Activated CD8-positive, alpha-beta memory T cell treated with anti-CD3 and anti-CD28 coated beads for 4 hours (primary cell): ENCODE data around the gene COL4A1.

Experiments used
- DNase-seq, 2 donors: peaks; one replicate each; pipeline ENCODE4 v3.0.0-alpha.2; 2020; ENCODE audit warnings: low read depth in 2 of 2

The COL4A1 gene

DNA sequence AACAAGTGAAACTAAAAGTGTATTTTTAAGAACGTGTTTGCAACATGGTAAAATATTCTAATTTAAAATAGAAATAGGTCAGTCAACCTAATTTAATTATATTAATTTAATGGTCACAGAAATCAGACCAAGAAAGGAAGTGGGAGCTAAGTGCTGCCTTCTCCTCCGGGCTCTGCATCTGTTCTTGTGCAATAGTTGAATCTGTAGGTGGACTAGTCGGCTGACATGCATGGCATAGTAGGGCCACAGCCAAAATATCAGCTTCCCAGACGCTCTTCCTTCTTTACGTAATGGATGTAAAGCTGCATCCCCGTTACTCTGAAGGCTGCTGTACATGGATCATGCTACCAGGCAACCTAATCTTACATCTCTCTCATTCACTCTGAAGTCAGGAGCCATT lies 47.3 kb downstream of the COL4A1 start:
- no peak for DNase-seq

DNA sequence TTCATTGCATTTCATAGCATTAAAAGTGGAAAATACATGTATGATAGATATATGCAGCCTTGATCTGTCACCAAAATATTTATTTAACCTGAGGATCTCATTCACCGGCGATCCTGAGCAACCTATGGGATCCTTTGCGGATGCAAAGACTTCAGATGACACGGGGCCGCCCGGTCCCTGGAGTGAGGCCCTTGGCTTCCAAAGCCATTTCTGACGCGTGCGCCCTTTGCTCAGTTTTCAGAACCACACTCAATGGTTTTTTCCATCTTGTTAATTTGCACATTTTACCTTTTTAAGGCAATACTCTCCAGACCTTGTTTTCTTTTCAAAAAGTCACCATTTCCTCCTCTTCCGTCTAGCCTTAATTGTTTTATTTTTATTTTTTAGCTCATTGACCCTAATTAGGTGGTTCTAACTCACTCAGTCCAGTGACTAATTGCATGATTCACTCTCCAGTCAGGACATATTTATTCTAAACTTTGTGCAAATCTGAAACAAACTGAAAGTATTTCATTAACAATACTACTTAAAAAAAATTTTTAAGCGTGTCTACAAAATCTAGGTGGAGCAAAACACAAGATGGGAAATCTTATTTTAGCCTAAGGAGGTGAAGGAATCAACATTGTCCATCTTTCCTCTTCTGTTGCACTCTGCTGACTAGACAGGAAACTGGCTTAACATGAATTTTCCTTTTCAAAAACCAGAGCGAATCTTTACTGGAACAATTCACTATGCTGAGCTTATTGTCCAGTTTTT lies 47.9 kb downstream of the COL4A1 start:
- no peak for DNase-seq

DNA sequence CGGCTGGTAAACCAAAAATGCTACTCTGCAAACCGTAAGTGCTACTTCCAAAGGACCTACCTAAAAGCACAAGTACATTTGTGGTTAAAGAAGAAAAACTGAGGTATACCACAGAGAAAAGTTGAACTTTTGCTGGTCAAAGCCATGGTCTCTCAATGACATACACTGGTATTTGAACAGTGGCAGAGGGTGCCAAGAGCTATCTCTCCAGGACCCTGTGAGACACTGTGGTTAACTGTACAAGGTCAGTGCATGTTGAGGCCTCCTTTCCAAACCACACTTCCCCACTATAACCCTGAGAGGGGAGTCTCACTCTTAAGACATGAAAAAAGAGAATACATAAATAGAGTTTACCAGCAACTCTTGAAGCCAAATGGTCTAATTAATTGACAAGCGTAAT lies 49.5 kb downstream of the COL4A1 start:
- DNase-seq = no peak

DNA sequence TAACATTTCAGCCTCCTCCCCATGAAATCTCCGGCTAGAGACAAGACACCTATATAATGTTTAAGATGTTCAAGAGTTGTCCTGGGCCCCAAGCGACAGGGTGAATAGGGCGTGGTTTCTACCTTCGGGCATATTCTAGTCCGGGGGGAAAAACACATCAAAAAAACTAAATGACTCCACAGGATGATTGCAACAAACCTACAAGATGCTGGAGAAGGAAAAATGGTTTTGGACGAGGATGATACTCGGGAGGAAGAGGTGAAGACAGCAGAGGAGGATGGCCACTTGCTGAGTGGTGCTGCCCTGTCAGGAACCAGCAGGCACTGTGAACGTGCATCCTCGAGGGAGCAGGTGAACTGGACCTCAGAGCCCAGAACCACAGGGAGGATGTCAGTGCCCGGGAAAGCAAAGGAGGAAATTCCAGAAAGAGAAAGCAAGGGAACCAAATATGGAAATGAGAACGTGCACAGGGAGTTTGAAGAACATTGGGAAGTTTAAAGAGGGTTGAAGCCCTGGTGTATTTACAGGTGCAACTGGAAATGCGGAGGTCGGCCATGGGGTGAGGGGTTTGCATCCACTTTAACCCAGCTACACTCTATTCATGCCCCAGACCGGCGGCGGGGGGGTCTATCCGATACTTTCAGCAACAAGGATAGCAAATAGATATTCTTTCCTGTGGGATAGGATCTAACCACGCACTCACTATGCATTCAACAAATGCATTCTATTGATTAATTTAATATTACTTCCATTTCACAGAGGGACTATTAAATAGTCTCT lies 50.6 kb downstream of the COL4A1 start:
- DNase-seq = no peak

DNA sequence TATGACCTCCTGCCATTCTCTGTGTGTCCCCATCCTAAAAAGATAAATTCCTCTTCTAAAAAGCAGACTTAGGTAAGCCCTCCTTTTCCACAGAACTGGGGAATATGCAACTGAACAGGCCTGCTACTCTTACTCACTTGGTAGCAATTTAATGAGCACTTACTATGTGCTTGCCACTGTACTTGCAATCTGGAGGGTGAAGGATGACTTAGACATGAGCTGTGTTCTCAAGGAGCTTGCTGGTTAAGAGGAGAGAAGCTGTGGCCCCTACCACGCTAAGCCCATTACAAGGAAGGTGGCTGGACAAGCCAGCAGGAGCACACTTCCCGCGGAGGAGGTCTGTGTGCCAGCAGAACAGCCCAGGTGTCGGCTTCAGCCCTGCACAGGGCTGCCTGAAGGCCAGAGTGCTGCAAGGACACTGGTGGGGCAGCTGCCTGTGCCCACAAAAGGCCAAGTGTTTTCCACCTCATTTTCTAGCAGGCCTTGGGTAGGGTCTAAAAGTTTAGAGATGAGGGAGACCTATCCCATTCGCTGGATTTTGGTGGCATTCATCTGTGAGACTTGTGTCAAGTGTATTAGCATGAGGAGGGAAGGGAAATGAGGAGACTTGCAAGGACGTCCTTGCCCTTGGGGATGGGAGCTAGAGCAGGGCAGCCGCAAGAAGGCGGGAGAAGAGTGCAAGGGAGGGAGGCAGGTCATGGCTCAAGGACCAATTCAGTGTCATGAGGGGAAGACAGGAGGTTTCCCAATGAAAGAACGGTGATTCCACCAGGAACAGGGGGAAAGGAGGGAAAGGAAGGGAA lies 52.0 kb downstream of the COL4A1 start:
- DNase-seq = no peak

DNA sequence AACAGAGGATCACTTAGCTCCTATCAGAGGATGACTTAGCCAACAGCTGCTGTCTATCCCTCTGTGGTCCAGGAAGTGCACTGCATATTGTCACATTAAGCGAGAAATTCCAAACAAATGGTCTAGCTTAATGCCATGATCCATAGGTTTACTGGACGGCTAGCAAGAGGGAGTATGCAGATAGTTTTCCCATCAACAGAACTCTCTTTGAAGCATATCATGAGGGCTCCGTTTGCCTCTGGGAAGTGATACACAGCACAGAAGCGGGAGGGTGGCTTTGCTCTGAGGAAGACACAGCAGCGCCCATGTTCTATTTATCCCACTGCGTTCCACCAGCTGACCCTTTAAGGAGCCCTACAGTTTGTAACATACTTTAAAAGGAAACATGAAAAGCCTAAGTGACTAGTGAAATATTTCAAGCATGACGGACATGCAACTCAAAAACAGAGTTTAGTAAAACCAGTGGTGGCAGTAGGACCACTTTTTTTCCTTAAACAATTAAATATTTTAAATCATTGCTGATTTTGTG lies 52.7 kb downstream of the COL4A1 start:
- DNase-seq = no peak

DNA sequence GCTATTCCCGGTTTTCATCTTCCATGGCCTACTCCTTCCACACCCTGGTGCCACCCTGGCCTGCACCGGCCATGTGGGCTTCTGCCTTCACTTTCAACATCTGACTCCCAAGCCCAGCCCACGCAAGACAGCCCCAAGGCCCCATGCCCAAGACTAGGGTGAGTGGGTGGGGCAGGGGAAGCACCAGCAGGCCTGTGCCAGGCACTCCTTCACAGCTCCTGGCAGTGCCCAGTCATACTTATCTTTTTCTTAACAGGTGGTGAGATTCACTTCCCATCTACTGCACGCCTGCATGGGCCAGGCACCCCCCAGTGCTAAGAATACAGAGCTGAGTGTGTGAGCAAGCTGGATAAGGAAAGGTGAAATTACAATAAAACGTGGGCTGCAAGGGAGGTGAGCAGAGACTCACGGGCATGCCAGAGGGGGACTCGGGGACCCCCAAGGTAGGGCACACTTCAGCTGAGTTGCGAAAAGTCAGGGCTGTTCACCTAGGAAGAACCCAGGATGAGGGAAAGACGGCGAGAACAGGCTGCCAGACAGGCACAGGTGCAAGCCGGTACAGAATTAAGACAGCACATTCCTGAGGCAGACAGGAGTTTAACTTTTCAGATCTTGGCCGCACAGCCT lies 55.7 kb downstream of the COL4A1 start:
- no peak for DNase-seq

DNA sequence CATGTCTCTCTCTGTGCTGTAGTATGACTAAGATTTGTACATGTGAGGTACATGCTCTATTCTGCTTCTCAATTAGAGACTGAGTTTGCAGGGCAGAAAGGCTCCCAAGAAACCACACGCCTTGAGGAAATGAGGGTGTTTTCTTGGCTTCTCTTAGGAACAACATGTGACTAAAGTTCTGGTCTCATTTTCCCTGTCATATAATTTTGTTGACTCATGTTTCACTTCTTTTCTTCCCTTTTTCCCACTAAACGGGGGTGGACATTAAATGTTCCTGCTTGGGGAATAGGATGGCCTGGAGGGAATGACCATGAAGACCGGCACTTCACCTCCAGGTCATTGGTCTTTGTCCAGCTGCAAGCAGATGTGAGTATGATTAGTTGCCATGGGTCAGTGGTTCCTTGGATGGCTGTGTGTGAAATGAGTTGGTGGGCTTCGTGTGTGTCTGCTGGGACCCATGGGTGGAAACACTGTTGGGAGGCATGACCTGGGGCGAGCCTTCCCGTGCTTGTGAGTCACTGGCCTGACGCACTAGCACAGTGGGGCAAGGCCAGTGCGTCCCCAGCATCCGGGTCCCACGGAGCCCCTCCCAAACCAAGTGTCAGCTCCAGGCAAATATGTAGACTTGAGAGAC lies 56.6 kb downstream of the COL4A1 start:
- DNase-seq = no peak

DNA sequence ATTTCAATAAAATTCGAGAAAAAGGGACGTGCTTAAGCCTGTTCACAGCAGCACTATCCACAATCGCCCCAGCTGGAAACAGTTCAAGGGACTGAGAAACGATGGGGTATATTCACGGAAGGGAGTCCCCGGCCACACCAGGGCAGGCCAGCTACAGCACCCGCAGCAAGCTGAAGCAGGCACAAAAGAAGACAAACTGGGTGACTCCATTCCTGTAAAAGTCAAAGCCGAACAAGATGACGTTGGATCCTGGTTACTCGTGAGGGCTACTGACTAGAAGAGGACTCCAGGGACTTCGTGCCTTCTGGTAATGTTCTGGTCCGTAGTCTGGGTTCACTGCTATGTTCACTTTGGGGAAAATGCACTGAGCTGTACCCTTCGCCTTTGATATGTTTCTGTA lies 57.6 kb downstream of the COL4A1 start:
- no peak for DNase-seq

DNA sequence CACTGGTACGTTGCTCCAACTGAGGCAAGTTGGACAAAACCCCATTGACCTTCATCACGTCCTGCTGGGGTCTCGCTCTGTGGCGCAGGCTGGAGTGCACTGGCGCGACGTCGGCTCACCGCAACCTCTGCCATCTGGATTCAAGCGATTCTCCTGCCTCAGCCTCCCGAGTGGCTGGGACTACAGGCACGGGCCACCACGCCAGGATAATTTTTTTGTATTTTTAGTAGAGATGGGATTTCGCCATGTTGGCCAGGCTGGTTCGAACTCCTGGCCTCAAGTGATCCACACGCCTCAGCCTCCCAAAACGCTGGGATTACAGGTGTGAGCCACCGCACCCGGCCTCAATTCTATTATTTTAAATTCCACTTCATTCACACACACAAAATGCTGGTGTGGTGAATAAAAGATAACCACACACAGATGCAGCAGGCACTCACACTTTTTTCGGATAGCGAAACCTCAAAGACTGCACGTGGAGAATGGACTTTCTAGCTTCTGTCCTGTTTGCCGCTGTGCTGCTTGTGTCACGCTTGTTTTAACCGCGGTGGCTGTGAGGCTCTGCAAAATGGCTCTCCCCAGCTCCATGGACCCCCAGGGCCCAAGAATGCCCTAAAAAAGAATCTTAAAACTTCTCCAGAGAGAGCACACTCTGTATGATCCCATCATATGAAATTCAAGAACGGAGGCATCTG lies 58.4 kb downstream of the COL4A1 start:
- DNase-seq = no peak

DNA sequence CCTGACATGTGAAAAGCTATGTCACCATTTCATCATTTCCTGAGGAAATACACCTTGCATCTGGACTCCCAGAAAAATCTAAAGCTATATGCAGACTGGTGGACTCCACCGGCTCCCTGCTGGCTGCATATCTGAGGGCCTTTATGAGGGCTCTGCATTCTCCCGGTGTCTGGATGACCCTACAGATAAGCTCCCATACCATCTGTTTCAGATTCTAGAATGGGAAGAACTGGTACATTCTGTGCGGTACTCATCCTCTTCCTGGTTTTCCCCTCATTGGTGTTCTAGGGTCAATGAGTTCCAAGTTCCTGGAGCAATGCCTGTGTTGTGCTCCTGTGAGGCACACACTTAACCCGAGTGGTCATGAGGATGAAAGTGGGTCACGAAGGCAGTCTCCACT lies 60.4 kb downstream of the COL4A1 start:
- no peak for DNase-seq

DNA sequence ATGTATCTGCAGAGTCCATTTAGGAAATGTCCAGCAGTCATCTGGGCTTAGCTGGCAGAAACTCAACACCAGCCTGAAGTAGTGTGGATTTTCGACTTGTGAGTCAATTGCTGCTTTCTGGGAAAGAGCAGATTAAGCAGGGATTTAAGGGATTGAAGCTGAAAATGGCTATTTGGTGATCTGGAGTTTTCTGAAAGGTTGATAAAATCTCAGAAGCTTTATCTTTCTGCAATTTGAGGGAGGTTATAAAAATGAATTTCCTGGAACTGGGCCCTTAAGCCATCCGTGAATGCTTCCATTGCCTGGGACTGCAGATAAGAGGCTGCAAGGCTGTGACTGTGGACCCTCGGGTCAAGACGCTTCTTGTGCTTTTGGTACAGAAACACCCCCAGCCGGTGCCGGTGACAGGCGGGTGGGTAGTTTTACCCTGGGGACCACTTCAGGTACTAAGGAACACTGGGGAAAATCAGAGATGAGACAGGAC lies 61.5 kb downstream of the COL4A1 start:
- no peak for DNase-seq

DNA sequence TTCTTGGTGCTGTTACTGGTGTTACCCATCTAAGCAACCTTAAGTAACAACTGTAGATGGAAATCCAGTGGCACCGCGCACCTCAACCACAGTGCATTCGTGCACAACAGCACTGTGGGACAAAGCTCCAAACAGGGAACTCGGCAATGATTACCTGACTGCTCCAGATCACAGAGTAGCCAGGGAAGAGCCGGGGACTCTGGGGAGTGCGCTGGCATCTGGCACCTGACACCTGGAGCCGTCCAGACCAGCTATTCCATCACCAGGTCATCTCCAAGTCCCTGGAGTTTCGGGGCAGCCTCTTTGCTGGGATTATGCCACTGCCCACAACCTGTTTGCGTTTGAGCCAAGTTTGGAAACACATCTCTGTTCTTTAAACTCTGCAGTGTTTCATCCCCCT lies 62.0 kb downstream of the COL4A1 start:
- no peak for DNase-seq

DNA sequence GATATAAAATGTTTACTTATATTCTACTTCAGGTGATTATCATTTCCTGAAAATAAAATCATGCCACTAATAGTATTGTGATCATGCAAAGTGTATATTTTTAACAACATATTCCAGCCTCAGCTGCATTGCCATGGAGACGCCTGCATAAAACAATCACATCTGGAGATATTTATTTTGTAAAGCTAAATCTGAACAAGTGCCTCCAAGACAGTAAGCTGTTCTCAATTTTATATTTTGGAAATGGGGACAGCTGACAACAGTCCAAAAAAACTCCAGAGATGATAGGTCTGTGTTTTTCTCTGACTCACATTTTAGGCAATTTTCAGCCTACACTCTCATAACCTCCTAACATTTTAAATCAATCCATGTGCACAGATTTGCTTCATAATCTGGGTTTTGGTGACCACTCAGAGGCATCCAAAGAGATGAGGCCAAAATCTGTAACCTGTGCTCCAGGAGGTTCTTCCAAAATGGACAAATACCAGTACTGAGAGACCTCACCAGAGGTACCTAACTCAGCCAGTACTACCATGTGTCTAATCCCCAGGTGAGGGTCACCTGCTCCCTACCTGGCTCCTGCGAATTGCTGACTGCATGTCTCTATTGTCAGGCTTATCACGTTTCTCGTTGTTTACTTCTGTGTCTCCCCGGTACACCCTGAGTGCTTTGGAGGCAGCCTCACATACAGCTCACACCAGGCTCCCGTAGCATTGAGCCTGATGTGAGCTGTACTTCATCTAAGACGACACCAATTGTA lies 62.7 kb downstream of the COL4A1 start:
- no peak for DNase-seq

DNA sequence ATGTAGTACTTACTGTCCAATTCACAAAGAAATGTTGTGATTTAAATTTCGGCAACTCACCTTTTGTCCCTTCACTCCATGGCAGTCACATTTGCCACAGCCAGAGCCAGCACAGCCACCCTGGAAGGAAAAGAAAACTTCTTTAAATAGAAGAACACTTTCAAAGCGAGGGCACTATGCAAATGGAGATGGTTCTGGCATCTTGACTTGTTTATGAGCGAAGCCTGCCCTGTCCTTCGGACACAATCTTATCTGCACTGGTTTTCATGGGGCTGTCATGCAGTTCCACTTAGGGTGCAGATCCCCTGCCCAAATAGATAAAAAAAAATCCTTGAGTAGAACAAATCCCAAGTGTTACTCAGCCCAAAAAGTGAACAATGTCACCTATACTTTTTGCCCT lies 64.3 kb downstream of the COL4A1 start:
- DNase-seq = no peak

DNA sequence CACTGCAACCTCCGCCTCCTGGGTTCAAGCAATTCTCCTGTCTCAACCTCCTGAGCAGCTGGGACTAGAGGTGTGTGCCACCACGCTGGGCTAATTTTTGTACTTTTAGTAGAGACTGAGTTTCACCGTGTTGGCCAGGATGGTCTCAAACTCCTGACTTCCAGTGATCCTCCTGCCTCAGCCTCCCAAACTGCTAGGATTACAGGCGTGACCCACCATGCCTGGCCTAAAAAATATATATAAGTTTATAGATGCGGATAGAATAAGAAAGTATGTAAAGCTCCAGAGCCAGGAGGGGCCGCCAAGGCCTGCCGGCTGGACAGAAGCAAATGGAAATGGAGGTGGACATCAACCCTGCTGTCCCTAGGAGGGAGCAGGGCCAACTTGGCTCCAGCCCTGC lies 66.0 kb downstream of the COL4A1 start:
- no peak for DNase-seq

DNA sequence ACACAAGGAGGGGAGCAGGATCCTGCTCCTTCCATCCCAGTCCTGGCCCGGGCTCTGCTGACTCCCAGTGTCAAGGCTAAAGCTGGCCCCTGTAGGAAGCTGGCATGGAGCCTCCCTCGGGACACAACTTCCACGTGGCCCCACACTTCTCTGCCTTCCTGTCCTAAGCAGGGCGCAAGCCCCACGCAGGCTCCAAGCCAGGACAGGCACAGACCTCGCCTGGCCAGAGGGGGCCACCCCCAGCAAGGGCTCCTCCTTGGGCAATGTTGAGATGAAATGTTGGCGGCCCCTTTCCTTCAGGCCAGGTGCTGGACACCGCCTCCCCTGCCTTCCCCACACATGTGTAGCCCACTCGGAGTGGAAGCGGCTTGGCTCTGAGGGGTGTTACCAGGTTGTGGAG lies 66.6 kb downstream of the COL4A1 start:
- no peak for DNase-seq

DNA sequence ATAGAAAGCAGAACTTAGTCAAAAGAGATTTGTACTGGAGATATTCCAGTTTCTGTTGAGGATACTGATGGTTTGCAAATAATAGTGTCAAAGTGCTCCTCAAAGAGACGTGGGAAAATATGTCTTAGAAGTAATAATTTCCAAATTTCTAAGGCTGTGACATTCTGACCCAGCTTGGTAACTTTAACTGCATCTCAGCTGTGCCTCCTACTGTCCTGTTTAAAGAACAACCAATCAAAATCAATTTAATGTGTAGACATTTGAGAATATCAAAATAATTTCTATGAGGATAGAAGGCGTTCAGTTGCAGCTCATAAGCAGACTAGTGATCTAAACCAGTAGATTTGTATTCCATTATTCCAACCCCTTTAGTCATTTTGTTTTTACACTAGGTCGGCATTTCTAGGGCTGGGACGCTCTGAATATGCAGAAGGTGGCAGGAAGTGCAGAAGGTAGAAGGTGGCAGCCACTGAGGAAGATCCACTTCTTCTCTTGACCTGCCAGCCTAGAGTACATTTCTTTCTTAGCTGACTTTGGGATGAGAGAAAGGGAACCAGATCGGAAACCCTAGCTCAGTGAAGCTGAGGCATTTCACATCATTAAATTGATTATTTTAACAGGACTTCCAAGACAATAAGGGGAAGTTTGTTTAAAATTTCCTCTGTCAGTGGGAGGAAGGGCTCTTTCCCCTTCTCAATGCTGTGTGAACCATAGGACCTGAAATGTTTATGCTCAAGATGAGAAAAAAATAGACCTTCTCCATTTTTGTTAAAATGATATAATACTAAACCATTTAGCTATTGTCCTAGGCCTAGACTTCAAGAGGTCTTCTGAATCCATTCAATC lies 67.5 kb downstream of the COL4A1 start:
- no peak for DNase-seq

DNA sequence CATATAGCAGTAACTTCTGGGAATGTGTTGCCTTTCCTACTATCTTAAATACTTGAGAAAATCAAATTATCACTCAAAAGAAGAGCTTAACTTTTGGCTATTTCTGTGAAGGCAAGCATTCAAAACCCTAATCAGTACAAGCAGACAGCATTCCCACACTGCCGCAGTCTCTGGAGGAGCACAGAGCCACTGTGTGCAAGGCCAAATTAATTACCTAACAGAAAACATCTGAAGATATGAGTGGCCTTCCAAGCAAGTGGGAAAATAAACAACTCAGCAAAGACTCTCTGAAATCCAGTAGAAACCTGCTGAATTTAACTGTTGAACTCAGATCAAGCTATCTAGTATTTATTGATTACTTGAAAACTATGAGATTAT lies 68.2 kb downstream of the COL4A1 start:
- DNase-seq = no peak
